Measurements from ENCODE around the gene ARAF.

GRCh38 chrX:47608130-47608810 lies 47.3 kb downstream of the ARAF start:
- TF ChIP-seq CTCF (IDR thresholded peaks at IDR 0.05) (no peak), ZFX (IDR thresholded peaks at IDR 0.05; ENCODE audit: borderline replicate concordance) (no peak)

Data from 22Rv1 (cell line).